OCI-LY1 (cell line): ENCODE results near the gene CSMD2.

ENCODE experiments used
- H2AFZ ChIP-seq: fragments of 200-600 bp; sonication (generic), shearing (Covaris generic); 2 replicates; pipeline ENCODE4 v1.6.0; 2014; ENCODE audit warnings: antibody characterized with exemption, mild to moderate bottlenecking, low read length
- H3F3A ChIP-seq: fragments of 200-600 bp; sonication (generic), shearing (Covaris generic); 2 replicates; pipeline ENCODE4 v1.6.0; 2014; ENCODE audit warnings: mild to moderate bottlenecking, antibody characterized with exemption, low read length, moderate library complexity; ENCODE audit not compliant: insufficient read depth
- H3K27ac ChIP-seq: fragments of 200-600 bp; sonication (generic); 2 replicates; pipeline ENCODE4 v1.5.1; 2014; ENCODE audit warnings: low read length, mixed run types, mild to moderate bottlenecking, low read depth; ENCODE audit not compliant: poor library complexity, severe bottlenecking
- H3K27me3 ChIP-seq: fragments of 200-600 bp; sonication (generic); 2 replicates; pipeline ENCODE4 v1.6.0; 2014; ENCODE audit warnings: antibody characterized with exemption, mild to moderate bottlenecking, low read length, moderate library complexity; ENCODE audit not compliant: insufficient read depth
- H3K36me3 ChIP-seq: fragments of 200-600 bp; sonication (generic); 2 replicates; pipeline ENCODE4 v1.6.1; 2014; ENCODE audit warnings: mild to moderate bottlenecking, antibody characterized with exemption, low read length, moderate library complexity, mixed read lengths; ENCODE audit not compliant: insufficient read depth
- H3K4me1 ChIP-seq: fragments of 200-600 bp; sonication (generic); 2 replicates; pipeline ENCODE4 v1.5.1; 2014; ENCODE audit warnings: mild to moderate bottlenecking, low read length, moderate library complexity; ENCODE audit not compliant: insufficient read depth, severe bottlenecking
- H3K4me2 ChIP-seq: fragments of 200-600 bp; sonication (generic), shearing (Covaris generic); 2 replicates; pipeline ENCODE4 v1.6.1; 2014; ENCODE audit warnings: low read length
- H3K4me3 ChIP-seq: fragments of 200-600 bp; sonication (generic); 2 replicates; pipeline ENCODE4 v1.5.1; 2014; ENCODE audit warnings: low read length, low read depth, mild to moderate bottlenecking, mixed read lengths; ENCODE audit not compliant: poor library complexity, severe bottlenecking
- H3K79me2 ChIP-seq: fragments of 200-600 bp; shearing (Covaris generic); 2 replicates; pipeline ENCODE4 v1.6.1; 2016; ENCODE audit warnings: mixed run types, low read length, mixed read lengths; ENCODE audit not compliant: insufficient read depth
- H3K9ac ChIP-seq: fragments of 200-600 bp; sonication (generic), shearing (Covaris generic); 2 replicates; pipeline ENCODE4 v1.6.1; 2014; ENCODE audit warnings: mild to moderate bottlenecking, low read length, mixed read lengths
- H3K9me2 ChIP-seq: fragments of 200-600 bp; sonication (generic), shearing (Covaris generic); 2 replicates; pipeline ENCODE4 v1.6.1; 2014; ENCODE audit warnings: low read depth, mild to moderate bottlenecking, low read length, mixed read lengths
- H3K9me3 ChIP-seq: fragments of 200-600 bp; shearing (Covaris generic); 2 replicates; pipeline ENCODE4 v1.6.1; 2014; ENCODE audit warnings: low read length, mixed read lengths
- H4K20me1 ChIP-seq: fragments of 200-600 bp; sonication (generic), shearing (Covaris generic); 2 replicates; pipeline ENCODE4 v1.6.0; 2016; ENCODE audit warnings: mild to moderate bottlenecking, low read length; ENCODE audit not compliant: insufficient read depth
- EZH2 ChIP-seq: fragments of 200-600 bp; sonication (generic), shearing (Covaris generic); IDR thresholded peaks from 2 replicates; pipeline ENCODE4 v1.8.0; 2017; ENCODE audit warnings: borderline replicate concordance, mixed run types, mild to moderate bottlenecking, antibody characterized with exemption, low read length, moderate library complexity, mixed read lengths
- TF ChIP-seq, protein P1 (sequence below): fragments of 200-600 bp; sonication (generic), shearing (Covaris generic); IDR thresholded peaks from 2 replicates; pipeline ENCODE4 v1.5.1; 2017; ENCODE audit warnings: mild to moderate bottlenecking, antibody characterized with exemption, low read length, moderate library complexity, mixed read lengths

Gene CSMD2

DNA sequence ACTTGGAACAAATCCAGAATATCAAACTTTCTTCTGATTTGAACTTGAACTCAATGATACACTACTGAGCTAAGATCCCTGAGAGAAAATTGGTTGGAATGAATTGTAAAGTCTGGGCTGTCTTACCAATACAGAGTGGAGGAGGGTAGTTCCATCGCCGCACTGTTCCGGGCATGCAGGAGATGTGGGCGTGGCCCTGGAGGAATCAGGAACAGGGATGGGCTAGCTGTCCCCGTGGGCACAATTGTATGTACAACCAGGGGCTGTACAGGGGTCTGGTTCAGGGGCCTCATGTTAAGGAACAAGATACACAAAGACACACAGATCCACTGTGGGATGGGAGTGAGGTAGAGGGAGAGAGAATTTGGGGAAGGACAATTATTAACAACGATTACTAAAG, 548.2 kb downstream of the CSMD2 start:
- Histone ChIP-seq H3K36me3 (no peaks in the 10 kb centered on the region), H3K27me3 (0 out of 2 replicates have a peak, but pooled peaks cover 4% of the 10 kb centered on the region), H4K20me1 (no peaks in the 10 kb centered on the region), H3K27ac (no peak overlapping the region), H3K79me2 (no peaks in the 10 kb centered on the region), H3K9me2 (no peaks in the 10 kb centered on the region), H3K9ac (no peak overlapping the region), H2AFZ (no peak overlapping the region), H3F3A (no peaks in the 10 kb centered on the region), H3K4me2 (no peak overlapping the region), H3K4me1 (no peaks in the 10 kb centered on the region), H3K4me3 (no peak overlapping the region), H3K9me3 (no peaks in the 10 kb centered on the region)
- TF ChIP-seq EZH2 = no peak
- TF ChIP-seq, protein P1, sequence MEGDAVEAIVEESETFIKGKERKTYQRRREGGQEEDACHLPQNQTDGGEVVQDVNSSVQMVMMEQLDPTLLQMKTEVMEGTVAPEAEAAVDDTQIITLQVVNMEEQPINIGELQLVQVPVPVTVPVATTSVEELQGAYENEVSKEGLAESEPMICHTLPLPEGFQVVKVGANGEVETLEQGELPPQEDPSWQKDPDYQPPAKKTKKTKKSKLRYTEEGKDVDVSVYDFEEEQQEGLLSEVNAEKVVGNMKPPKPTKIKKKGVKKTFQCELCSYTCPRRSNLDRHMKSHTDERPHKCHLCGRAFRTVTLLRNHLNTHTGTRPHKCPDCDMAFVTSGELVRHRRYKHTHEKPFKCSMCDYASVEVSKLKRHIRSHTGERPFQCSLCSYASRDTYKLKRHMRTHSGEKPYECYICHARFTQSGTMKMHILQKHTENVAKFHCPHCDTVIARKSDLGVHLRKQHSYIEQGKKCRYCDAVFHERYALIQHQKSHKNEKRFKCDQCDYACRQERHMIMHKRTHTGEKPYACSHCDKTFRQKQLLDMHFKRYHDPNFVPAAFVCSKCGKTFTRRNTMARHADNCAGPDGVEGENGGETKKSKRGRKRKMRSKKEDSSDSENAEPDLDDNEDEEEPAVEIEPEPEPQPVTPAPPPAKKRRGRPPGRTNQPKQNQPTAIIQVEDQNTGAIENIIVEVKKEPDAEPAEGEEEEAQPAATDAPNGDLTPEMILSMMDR = no peak

DNA sequence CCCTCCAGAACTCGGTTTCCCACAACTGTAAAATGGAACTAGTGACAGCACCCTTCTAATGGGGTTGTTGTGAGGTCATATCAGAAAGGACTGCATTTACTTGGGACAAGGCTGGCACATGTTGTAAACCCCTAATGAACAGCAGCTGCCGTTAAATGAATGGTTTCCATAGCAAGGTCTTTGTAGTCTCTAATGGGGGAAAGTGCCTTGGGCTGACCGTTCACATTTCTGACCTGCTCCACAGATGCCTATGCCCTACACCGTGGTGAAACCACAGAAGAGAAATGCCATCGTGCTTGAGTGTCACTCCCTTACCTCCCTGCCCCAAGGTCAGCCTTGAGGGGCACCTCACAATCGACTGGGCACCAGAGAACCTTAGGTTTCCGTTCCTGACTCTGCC, 549.5 kb downstream of the CSMD2 start:
- Histone ChIP-seq H3K27me3 (0 out of 2 replicates have a peak, but pooled peaks cover 4% of the 10 kb centered on the region), H3K4me3 (no peak overlapping the region), H3K9me3 (no peaks in the 10 kb centered on the region), H2AFZ (no peak overlapping the region), H3K36me3 (no peaks in the 10 kb centered on the region), H3K9me2 (no peaks in the 10 kb centered on the region), H3F3A (no peaks in the 10 kb centered on the region), H3K4me1 (no peaks in the 10 kb centered on the region), H3K79me2 (no peaks in the 10 kb centered on the region), H3K4me2 (no peak overlapping the region), H4K20me1 (no peaks in the 10 kb centered on the region), H3K9ac (no peak overlapping the region), H3K27ac (no peak overlapping the region)
- TF ChIP-seq, protein P1 = no peak
- no peak for TF ChIP-seq EZH2

DNA sequence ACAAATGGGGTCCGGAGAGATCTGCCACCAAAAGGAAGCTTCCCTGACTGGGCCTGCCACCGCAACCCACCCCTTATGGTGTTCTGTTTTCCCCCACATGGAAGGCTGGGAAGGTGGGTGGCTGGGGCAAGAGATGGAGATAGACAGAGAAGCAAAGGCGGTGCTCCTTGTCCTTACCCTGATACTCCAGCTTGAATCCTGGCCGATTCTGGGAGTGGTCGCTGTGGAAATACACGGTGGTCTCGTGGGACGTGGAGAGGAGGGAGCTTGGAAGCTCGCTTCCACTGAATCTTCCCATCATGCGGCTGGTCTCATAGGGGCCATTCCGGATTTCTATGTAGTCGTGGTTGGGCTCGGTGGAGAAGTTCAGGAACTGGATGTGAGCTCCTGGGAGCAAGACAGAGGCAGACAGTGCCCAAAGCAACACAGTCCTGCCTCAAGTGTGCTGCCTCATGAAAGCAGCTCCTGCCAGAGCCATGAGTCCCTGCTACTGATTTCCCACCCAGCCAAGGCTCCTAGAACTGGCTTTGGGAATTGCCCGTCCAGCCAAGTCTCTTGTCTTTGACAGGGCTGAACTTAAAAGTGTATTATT, 554.1 kb downstream of the CSMD2 start:
- no peak overlapping the region for H3K27ac ChIP-seq
- no peak overlapping the region for H3K4me2 ChIP-seq
- H3F3A ChIP-seq = no peaks in the 10 kb centered on the region
- no peak overlapping the region for H3K4me3 ChIP-seq
- TF ChIP-seq EZH2 = no peak
- TF ChIP-seq, protein P1 = no peak
- no peaks in the 10 kb centered on the region for H4K20me1 ChIP-seq
- H3K9me2 ChIP-seq = no peaks in the 10 kb centered on the region
- H3K27me3 ChIP-seq = 0 out of 2 replicates have a peak, but pooled peaks cover 4% of the 10 kb centered on the region
- H3K79me2 ChIP-seq = no peaks in the 10 kb centered on the region
- no peak overlapping the region for H2AFZ ChIP-seq
- H3K9ac ChIP-seq = no peak overlapping the region
- no peaks in the 10 kb centered on the region for H3K4me1 ChIP-seq
- H3K36me3 ChIP-seq = no peaks in the 10 kb centered on the region
- H3K9me3 ChIP-seq = no peaks in the 10 kb centered on the region
